OCI-LY7 (cell line): ENCODE measurements around the gene AUTS2. TPM values are rescaled to one million over a fixed set of nuclear protein-coding genes. Genes with fewer than 3 reads are reported as not detected.

Experiments
- BruUV-seq: library from RNA; stranded (reverse); fragments of 400-500 nt; replicated peaks from 2 replicates; lab custom pipeline; 2021; lab: Mats Ljungman, UMichigan
- CTCF ChIA-PET: fragments of 300-600 bp; sonication (Branson Sonifier 250); formaldehyde crosslinking; loops from one replicate; lab custom pipeline; 2022; ENCODE audit warnings: antibody characterized with exemption; ENCODE audit not compliant: unreplicated experiment; lab: Charles Lee
- POLR2A ChIA-PET: fragments of 300-600 bp; sonication (Branson Sonifier 250); formaldehyde crosslinking; loops from one replicate; lab custom pipeline; 2022; ENCODE audit warnings: antibody characterized with exemption; lab: Charles Lee
- DNase-seq: peaks from one replicate; pipeline ENCODE4 v3.0.0-alpha.2; 2015; ENCODE audit warnings: low spot score
- H2AFZ ChIP-seq: fragments of 200-600 bp; sonication (generic), shearing (Covaris generic); 2 replicates; pipeline ENCODE4 v1.6.1; 2014; ENCODE audit warnings: mild to moderate bottlenecking, antibody characterized with exemption, low read length, moderate library complexity
- H3K27ac ChIP-seq: fragments of 200-600 bp; sonication (generic); 2 replicates; pipeline ENCODE4 v1.5.1; 2014; ENCODE audit warnings: mixed run types, low read depth, mild to moderate bottlenecking, moderate library complexity, low read length, inconsistent platforms; ENCODE audit not compliant: poor library complexity, severe bottlenecking
- H3K36me3 ChIP-seq: fragments of 200-600 bp; sonication (generic); 2 replicates; pipeline ENCODE4 v1.6.1; 2014; ENCODE audit warnings: mild to moderate bottlenecking, antibody characterized with exemption, low read length, moderate library complexity, mixed read lengths; ENCODE audit not compliant: insufficient read depth
- H3K4me1 ChIP-seq: fragments of 200-600 bp; sonication (generic); 2 replicates; pipeline ENCODE4 v1.5.1; 2014; ENCODE audit warnings: mild to moderate bottlenecking, low read length; ENCODE audit not compliant: insufficient read depth, poor library complexity, severe bottlenecking
- H3K4me2 ChIP-seq: fragments of 200-600 bp; sonication (generic); 2 replicates; pipeline ENCODE4 v1.6.1; 2014; ENCODE audit warnings: mild to moderate bottlenecking, low read length
- H3K4me3 ChIP-seq: fragments of 200-600 bp; sonication (generic); 2 replicates; pipeline ENCODE4 v1.5.1; 2014; ENCODE audit warnings: mild to moderate bottlenecking, low read depth, low read length; ENCODE audit not compliant: poor library complexity, severe bottlenecking
- H3K79me2 ChIP-seq: fragments of 200-600 bp; sonication (generic); 2 replicates; pipeline ENCODE4 v1.6.1; 2016; ENCODE audit warnings: low read depth, mild to moderate bottlenecking, low read length, moderate library complexity, mixed read lengths; ENCODE audit not compliant: insufficient read depth
- H3K9me2 ChIP-seq: fragments of 200-600 bp; sonication (generic); 2 replicates; pipeline ENCODE4 v1.6.1; 2016; ENCODE audit warnings: mild to moderate bottlenecking, low read length, mixed read lengths; ENCODE audit not compliant: insufficient read depth
- H3K9me3 ChIP-seq: fragments of 200-600 bp; sonication (generic); 2 replicates; pipeline ENCODE4 v1.6.1; 2014; ENCODE audit warnings: mild to moderate bottlenecking, mixed run types, low read length, mixed read lengths
- H4K20me1 ChIP-seq: fragments of 200-600 bp; sonication (generic); 2 replicates; pipeline ENCODE4 v1.6.1; 2014; ENCODE audit warnings: mild to moderate bottlenecking, antibody characterized with exemption, low read length, moderate library complexity, mixed read lengths; ENCODE audit not compliant: insufficient read depth
- EZH2phosphoT487 ChIP-seq: fragments of 200-600 bp; sonication (generic); IDR thresholded peaks from 2 replicates; pipeline ENCODE4 v1.6.1; 2018; ENCODE audit warnings: low read depth, borderline replicate concordance, mild to moderate bottlenecking, mixed run types, antibody characterized with exemption, low read length, moderate library complexity, mixed read lengths
- intact Hi-C: fragments of 100-400 bp; cut with micrococcal nuclease; formaldehyde crosslinking; loops from one replicate; pipeline ENCODE4 v1.10.0; 2022; ENCODE audit not compliant: unreplicated experiment
- total RNA-seq, 2 experiments: library from RNA; depleted of rRNA in 1 of 2; stranded (reverse); fragments of >200 nt in 1 of 2; shearing (Covaris generic) in 1 of 2; gene quantifications; 2 replicates each; pipeline ENCODE4 v1.2.3, GENCODE V29; 2014 to 2022
- TF ChIP-seq, protein P1 (sequence below): fragments of 200-600 bp; sonication (generic); conservative IDR thresholded peaks from 2 replicates; pipeline ENCODE4 v1.5.1; 2014; ENCODE audit warnings: mild to moderate bottlenecking, antibody characterized with exemption, low read length, moderate library complexity, mixed read lengths

Gene AUTS2
- total RNA-seq, 2 experiments from 2014 or later = 37.9 to 78.5 TPM

DNA sequence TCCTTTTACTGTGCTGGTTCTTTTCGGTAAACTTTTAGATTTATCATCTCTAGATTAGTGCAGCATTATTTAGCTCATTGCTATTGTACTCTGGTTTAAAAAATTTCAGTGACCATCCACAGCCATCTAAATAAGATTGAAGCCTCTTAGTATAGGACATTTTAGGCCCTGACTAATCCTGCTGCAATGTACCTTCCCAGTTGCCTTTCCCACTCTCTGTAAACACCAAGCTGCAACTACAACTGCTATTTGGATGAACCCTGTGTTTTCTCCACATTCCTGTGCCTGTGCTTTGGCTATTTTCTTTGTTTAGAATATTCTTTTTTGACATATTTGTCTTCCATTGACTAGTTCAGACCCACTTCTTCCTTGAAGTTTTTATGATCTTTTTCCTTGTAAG lies 314.6 kb downstream of the AUTS2 start:
- H3K4me1 ChIP-seq = no peaks in the 10 kb centered on the region
- POLR2A ChIA-PET = interaction anchor here (0.9 to 1.8 kb wide), 2 partner anchors 10 kb away, joined by 3 to 5 read pairs; no protein-coding TSS in a partner anchor
- CTCF ChIA-PET = interaction anchor here (0.5 kb wide), 1 partner anchor 827 kb away, joined by 3 read pairs; no protein-coding TSS in a partner anchor
- H3K4me3 ChIP-seq = no peak overlapping the region
- H3K27ac ChIP-seq = no peak overlapping the region
- no peak for TF ChIP-seq EZH2phosphoT487
- TF ChIP-seq, protein P1, sequence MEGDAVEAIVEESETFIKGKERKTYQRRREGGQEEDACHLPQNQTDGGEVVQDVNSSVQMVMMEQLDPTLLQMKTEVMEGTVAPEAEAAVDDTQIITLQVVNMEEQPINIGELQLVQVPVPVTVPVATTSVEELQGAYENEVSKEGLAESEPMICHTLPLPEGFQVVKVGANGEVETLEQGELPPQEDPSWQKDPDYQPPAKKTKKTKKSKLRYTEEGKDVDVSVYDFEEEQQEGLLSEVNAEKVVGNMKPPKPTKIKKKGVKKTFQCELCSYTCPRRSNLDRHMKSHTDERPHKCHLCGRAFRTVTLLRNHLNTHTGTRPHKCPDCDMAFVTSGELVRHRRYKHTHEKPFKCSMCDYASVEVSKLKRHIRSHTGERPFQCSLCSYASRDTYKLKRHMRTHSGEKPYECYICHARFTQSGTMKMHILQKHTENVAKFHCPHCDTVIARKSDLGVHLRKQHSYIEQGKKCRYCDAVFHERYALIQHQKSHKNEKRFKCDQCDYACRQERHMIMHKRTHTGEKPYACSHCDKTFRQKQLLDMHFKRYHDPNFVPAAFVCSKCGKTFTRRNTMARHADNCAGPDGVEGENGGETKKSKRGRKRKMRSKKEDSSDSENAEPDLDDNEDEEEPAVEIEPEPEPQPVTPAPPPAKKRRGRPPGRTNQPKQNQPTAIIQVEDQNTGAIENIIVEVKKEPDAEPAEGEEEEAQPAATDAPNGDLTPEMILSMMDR = no peak
- no peak for DNase-seq
- BruUV-seq = no TSS peak
- H2AFZ ChIP-seq = no peak overlapping the region
- H3K9me3 ChIP-seq = peaks cover 15% of the 10 kb centered on the region
- no peaks in the 10 kb centered on the region for H4K20me1 ChIP-seq
- peaks cover 19% of the 10 kb centered on the region for H3K36me3 ChIP-seq
- H3K79me2 ChIP-seq = no peaks in the 10 kb centered on the region; the same call in 1 of the 2 replicates
- intact Hi-C loops = no loop called here
- H3K9me2 ChIP-seq = no peaks in the 10 kb centered on the region
- no peak overlapping the region for H3K4me2 ChIP-seq

DNA sequence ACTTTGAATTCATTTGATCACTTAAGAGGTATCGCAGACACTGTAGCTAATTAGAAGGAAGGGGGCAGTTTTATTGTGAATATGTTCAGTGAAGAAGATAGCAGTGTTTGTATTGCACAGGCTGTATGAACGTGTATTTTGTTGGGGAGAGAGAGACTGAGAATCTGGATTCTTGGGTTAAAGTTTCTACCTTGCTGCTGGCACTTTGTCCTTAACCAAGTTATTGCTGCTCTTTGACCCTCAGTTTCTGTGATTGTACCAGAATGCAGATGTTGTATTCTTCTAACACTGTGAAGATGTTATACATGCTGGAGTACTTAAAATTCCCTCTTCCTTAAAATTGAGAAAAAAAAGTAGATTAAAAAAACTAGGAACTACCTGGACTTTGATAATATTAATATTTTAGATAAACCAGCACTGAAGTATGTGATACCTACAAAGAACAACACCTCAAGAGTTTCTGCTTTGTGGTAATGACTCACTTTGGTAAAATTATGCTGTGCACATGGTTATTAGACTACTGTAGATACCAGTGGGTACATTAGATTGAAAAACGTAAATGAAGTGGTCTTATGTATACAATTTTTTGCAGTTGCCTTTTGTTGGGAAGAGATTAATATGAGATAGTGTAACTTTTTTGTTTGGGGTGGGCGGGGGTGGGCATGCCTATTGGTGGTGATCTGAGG lies 321.3 kb downstream of the AUTS2 start:
- intact Hi-C loops = no loop called here
- Histone ChIP-seq H3K36me3 (no peaks in the 10 kb centered on the region), H3K9me2 (no peaks in the 10 kb centered on the region), H3K9me3 (no peaks in the 10 kb centered on the region), H4K20me1 (0 out of 2 replicates have a peak, but pooled peaks cover 5% of the 10 kb centered on the region), H3K4me1 (no peaks in the 10 kb centered on the region), H2AFZ (no peak overlapping the region), H3K27ac (no peak overlapping the region), H3K79me2 (no peaks in the 10 kb centered on the region; the same call in 1 of the 2 replicates), H3K4me2 (no peak overlapping the region), H3K4me3 (no peak overlapping the region)
- DNase-seq = no peak
- POLR2A ChIA-PET = no interaction called here
- no TSS peak for BruUV-seq
- CTCF ChIA-PET = no interaction called here
- no peak for TF ChIP-seq EZH2phosphoT487
- TF ChIP-seq, protein P1 = no peak

DNA sequence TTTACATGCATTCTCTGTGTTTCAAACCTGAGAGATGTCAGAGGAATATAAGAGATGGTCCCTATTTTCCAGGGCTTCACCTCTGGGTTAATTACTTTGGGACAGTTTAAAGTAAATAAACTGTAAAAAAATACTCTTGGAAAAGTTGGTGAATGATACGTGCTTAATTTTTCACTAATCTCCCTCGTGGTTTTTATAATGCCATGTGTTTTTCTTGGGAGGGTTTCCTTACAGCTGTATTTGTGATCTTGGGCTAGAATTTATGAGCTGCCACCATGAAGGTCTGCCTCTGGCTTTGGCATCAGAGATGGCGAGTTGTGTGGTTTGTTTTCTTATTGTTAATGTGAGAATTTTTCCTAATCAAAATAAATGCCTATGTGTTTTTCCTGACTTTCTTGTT lies 322.5 kb downstream of the AUTS2 start:
- Histone ChIP-seq H3K4me3 (no peak overlapping the region), H2AFZ (no peak overlapping the region), H3K27ac (no peak overlapping the region), H4K20me1 (0 out of 2 replicates have a peak, but pooled peaks cover 5% of the 10 kb centered on the region), H3K4me2 (no peak overlapping the region), H3K36me3 (no peaks in the 10 kb centered on the region), H3K9me3 (no peaks in the 10 kb centered on the region), H3K4me1 (no peaks in the 10 kb centered on the region), H3K79me2 (no peaks in the 10 kb centered on the region), H3K9me2 (no peaks in the 10 kb centered on the region)
- no peak for TF ChIP-seq EZH2phosphoT487
- TF ChIP-seq, protein P1 = no peak
- ChIA-PET CTCF (no interaction called here), POLR2A (interaction anchor here (0.6 kb wide), 2 partner anchors 39 to 115 kb away, joined by 3 read pairs; no protein-coding TSS in a partner anchor)
- no TSS peak for BruUV-seq
- DNase-seq = no peak
- intact Hi-C loops = no loop called here
